Astrocyte of the spinal cord (primary cell): ENCODE data around the gene ARF3.

Experiments
- DNase-seq: peaks from one replicate; pipeline ENCODE4 v3.0.0; 2011; ENCODE audit warnings: low read depth, low spot score
- H3K4me3 ChIP-seq: 2 replicates; pipeline ENCODE4 v1.5.1; 2011; ENCODE audit warnings: low read depth, mild to moderate bottlenecking, low read length, moderate library complexity
- in situ Hi-C: cut with HindIII; loops from 2 replicates; pipeline ENCODE4 v1.10.0; 2017; ENCODE audit warnings: low sequenced_read_pairs
- TF ChIP-seq, protein P1 (sequence below): IDR thresholded peaks from 2 replicates; pipeline ENCODE4 v1.5.1; 2012; ENCODE audit warnings: low read depth, mild to moderate bottlenecking, low read length, inconsistent platforms

ARF3 gene

DNA sequence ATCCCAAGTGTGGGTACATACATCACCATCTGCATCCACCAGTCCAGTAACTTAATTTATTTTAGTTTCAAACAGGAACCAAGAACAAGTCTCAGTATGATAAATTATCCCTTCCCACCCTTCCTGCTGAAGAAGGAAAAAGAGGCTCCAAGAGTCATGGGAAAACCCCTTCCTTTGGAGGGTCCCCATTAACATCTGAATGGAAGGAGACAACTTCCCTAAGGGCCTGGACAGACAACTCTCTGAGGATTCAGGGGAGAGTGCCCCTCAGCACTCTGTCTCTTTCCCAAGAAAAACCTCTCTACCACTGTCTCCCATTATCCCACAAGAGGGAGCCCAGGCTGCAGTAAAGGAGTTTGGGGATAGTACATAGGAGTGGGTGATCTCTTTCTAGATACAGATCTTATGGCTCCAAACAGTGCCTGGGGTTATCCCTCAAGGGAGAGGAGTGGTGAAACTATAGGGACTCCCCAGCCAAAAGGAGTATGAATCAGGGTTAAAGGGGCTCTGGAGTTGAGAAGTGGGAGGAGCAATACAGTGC lies 8.1 kb upstream of the ARF3 start:
- in situ Hi-C loops, result no loop called here
- no peak for DNase-seq
- TF ChIP-seq, protein P1, sequence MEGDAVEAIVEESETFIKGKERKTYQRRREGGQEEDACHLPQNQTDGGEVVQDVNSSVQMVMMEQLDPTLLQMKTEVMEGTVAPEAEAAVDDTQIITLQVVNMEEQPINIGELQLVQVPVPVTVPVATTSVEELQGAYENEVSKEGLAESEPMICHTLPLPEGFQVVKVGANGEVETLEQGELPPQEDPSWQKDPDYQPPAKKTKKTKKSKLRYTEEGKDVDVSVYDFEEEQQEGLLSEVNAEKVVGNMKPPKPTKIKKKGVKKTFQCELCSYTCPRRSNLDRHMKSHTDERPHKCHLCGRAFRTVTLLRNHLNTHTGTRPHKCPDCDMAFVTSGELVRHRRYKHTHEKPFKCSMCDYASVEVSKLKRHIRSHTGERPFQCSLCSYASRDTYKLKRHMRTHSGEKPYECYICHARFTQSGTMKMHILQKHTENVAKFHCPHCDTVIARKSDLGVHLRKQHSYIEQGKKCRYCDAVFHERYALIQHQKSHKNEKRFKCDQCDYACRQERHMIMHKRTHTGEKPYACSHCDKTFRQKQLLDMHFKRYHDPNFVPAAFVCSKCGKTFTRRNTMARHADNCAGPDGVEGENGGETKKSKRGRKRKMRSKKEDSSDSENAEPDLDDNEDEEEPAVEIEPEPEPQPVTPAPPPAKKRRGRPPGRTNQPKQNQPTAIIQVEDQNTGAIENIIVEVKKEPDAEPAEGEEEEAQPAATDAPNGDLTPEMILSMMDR, result peak; percentile 54
- no peak overlapping the region for H3K4me3 ChIP-seq

DNA sequence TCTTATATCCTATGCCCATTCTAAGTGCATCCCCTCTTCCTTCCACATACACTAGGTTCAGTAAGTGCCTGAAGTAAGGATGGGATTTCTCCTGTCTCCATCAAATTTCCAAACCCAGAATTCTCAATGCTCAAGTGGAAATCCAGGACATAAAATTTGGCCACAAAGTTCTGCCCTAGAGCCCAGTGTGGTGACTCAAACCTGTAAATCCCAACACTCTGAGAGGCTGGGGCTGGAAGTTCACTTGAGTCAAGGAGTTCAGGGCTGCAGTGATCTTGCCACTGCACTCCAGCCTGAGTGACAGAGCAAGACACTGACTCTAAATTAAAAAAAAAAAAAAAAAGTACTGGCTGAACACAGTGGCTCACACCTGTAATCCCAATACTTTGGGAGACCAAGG lies 4.5 kb upstream of the ARF3 start:
- in situ Hi-C loops, result no loop called here
- no peak overlapping the region for H3K4me3 ChIP-seq
- no peak for DNase-seq
- TF ChIP-seq, protein P1, result no peak

- no peak overlapping the region for H3K4me3 ChIP-seq
- in situ Hi-C loops, result no loop called here
- no peak for DNase-seq
- TF ChIP-seq, protein P1, result no peak
Observed at GRCh38 chr12:48961331-48961730, 4.0 kb upstream of the ARF3 start.

- no peak overlapping the region for H3K4me3 ChIP-seq
- in situ Hi-C loops, result no loop called here
- TF ChIP-seq, protein P1, result no peak
- no peak for DNase-seq
Observed at GRCh38 chr12:48960834-48961233, 3.5 kb upstream of the ARF3 start.

- DNase-seq, result no peak
- in situ Hi-C loops, result no loop called here
- TF ChIP-seq, protein P1, result no peak
- peak overlapping the region; percentile 78 for H3K4me3 ChIP-seq
Observed at GRCh38 chr12:48958049-48958388, 732 bp upstream of the ARF3 start.

- TF ChIP-seq, protein P1, result peak; percentile 9
- in situ Hi-C loops, result no loop called here
- DNase-seq, result peak; percentile 97
- peak overlapping the region; percentile 78 for H3K4me3 ChIP-seq
Observed at GRCh38 chr12:48956279-48957140, 777 bp downstream of the ARF3 start.
